DMS79 (cell line): ENCODE results near the gene GBP3.
"Not testable (repeated sequence)": the region's sequence is repeated elsewhere in the genome, so short reads cannot be mapped to it uniquely, and the experiment has no call there.

Experiments
- DNase-seq: peaks from one replicate; lab custom pipeline; 2025; lab: John Stamatoyannopoulos, UW

The GBP3 gene, protein sequence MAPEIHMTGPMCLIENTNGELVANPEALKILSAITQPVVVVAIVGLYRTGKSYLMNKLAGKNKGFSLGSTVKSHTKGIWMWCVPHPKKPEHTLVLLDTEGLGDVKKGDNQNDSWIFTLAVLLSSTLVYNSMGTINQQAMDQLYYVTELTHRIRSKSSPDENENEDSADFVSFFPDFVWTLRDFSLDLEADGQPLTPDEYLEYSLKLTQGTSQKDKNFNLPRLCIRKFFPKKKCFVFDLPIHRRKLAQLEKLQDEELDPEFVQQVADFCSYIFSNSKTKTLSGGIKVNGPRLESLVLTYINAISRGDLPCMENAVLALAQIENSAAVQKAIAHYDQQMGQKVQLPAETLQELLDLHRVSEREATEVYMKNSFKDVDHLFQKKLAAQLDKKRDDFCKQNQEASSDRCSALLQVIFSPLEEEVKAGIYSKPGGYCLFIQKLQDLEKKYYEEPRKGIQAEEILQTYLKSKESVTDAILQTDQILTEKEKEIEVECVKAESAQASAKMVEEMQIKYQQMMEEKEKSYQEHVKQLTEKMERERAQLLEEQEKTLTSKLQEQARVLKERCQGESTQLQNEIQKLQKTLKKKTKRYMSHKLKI

DNA sequence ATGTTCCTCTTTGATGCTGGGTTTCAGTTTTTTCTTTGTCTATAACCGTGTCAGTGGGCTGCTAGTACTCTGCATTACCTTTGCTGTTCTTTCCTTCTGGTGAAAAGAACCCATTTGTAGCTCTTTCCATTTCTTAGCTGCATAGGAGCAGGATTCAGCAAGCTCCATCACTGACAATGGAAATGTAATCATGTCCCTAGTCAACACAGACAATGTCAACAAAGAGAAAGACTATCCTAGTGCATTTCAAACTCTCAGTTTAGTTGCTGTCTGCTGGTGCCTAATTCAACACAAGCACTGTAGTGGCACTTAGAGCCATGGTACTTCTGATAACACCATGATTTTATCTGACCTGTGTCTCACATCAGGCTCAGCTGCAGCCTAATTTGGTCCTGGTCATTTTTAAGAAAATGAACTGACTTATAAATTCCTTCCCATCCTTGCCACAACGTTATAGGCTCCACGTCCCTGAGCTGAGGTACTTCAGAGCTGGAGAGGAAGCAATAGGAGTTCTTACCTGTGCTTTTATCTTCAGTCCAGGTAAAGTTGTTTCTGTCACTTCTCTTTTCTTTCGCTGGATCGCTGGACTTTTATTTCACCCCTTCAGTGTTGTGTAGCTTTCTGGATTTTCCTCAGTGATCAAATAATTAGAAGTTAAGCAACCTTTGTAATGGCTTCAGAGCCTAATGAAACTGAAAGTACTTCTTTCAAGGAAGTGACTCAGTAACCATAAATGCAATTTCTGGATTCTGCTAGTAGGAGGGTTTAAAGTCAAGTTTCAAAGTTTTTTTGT lies at the start of gene GBP3:
TSS of gene GBP3 (minus strand) at position 700 of the 793 bp plus-strand sequence. CDS start 2,145 bp downstream, outside the sequence.
- DNase-seq: peak; percentile 4

DNA sequence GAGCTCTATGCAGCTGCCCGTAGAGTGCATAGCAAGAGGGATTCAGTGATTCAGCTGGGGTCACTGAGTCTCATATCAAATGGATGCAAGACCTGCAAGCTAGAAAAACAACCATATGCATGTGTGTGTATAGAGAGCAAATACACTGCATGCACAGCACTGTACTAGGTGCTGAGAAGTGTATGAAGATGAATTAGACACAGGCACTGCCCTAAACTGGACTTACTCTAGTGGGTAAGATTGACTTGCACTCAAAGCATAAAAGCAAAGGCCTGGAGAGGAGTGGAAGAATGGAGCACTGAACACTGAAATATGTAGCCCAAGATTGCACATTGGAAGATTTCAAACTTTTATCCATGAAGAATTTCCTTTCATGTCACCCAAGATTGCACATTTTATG lies 47.8 kb upstream of the GBP3 start:
- DNase-seq: no peak

DNA sequence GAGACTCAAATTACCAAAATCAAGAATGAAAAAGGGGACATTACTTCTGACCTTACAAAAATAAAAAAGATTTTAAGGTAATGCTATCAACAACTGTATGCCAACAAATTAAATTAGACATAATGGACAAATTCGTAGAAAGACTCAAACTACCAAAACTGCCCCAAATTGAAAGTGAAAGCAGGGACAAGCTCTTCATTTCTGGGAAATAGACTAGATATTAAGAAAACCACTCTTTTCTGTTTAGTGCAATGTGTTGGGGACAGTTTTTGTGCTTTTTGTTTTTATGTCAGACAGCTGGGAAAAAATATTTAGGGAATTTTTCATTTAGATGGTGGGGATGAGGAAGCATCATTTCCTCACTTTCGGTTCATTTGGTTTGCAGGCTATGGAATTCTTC lies 47.3 kb upstream of the GBP3 start:
- DNase-seq: no peak

DNA sequence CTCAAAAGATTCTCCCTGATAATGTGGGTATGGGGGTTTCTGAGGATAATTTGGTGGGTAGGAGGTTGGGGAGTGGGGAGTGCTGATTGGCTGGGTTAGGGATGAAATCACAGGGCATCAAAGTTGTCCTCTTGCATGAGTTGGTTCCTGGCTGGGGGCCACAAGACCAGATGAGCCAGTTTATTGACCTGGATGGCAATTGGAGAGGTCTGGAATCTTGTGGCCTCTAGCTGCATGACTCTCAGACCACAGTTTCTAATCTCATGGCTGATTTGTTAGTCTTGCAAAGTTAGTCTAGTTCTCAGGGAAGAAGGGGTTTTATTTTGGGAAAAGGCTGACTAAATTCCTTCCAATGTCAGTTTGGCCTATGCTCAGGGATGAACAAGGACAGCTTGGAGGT lies 45.6 kb upstream of the GBP3 start:
- DNase-seq: no peak

DNA sequence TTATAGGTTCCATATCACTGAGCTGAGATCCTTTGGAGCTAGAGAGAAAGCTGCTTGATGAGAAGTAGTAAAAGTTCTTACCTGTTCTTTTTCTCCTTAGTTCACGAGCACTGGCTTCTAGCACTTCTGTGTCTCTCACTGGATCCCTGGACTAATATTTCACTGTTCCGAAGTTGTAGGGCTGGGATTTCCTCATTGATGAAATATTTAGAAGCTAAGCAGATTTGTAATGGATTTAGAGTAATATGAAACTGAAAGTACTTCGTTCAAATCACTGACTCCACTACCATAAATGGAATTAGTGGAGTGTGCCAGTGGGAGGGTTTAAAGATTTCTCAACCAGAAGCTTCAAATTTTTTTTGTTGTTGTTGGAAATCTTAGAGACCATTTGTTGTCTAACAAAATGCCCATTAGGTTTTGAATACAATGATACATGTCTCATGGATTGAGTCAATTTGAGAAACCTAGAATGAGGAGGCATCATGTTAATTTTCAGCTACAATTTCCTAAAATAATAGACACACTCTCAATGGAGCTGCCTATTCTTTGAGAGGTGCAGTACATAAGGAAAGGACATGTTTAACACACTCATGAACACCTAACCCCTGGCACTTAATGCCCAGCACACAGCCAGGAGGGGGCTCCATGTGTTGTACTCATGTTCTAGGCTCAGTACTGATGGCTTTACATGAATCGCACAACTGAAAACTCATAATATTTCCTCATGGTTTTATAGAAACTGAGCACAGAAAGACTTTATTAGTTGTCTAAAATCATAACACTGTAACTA lies 42.6 kb upstream of the GBP3 start, which contains the start of gene GBP1:
TSS of gene GBP1 (minus strand) at position 130 of the 790 bp plus-strand sequence. CDS start 1,974 bp downstream, outside the sequence.
- peak; percentile 18 for DNase-seq

DNA sequence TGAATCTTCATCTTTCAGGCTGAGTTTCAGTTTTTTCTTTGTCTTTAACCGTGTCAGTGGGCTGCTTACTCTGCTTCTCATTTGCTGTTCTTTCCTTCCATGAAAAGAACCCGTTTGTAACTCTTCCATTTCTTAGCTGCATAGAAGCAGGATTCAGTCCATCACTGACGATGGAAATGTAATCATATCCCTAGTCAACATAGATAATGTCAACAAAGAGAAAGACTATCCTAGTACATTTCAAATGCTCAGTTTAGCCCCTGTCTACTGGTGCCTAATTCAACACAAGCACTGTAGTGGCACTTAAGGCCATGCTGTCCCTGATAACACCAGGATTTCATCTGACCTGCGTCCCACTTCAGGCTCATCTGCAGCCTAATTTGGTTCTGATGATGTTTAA lies 42.0 kb upstream of the GBP3 start:
- DNase-seq: no peak

DNA sequence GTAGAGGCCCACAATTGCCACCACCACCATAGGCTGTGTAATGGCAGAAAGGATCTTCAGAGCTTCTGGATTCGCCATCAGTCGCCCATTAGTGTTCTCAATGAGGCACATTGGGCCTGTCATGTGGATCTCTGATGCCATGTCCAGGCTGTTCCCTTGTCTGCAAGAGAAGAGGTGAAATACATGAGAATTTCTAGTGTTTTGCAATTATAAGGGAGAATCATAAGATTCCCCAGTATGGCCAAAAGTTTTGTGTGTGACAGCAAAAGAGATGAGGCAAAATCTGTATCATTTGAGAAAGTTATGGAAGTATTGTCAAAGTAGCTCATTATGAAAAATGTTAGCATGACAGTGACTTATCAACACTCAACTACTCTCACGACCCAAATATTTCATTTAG lies 40.4 kb upstream of the GBP3 start:
- no peak for DNase-seq

DNA sequence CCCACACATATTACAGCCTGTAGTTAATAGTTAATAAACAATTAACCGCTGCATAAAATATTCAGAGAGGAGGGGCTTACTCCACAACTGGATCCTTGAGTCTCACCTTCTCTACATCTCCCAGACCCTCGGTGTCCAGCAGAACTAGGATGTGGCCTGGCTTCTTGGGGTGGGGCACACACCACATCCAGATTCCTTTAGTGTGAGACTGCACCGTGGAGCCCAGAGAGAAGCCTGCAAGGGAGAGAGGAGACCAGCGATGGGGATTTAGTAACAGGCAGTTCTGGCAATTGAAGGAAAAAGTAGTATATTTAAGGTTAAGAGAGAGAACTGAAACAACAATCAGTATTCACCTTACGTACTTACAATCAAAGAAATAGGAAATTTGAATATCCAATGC lies 37.4 kb upstream of the GBP3 start:
- no peak for DNase-seq

DNA sequence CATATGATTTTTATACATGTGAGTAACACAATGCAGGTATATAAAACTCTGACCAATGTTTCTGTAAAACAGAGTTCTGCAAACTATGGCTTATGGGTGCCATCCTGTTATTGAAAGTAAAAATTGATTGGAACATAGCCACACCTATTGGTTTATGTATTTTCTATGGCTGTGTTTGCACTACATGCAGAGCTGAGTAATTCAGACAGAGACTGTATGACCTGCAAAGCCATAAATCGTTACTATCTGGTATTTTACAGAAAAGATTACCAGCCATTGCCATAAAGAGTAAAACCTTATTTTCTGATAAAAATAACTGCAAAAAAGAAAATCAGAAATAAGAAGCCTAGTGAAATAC lies 29.3 kb upstream of the GBP3 start:
- DNase-seq: no peak

DNA sequence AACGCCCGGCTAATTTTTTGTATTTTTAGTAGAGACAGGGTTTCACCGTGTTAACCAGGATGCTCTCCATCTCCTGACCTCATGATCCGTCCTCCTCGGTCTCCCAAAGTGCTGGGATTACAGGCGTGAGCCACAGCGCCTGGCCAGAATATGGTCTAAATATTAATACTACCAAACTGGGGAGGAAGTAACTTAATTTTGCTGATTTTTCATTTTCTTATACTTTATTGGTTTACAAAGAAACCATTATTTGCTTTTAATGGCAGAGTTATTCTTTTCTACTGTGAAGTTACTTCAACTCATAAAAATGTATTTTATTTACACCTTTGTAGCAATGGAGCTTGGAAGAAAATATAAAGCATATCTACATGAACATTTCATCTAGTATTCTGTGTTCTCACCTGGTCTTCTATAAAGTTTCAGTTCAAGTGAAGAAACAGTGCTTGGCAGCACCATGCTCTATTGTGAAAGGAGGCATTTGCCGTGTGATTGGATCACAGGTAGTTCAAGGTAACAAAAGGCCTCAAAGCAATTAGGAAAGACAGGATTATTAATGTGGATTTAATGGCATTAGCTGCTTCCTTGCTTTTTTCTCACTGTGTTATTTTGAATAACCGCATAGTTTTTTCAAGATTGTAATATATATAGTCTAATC lies 28.8 kb upstream of the GBP3 start:
- DNase-seq: no peak

DNA sequence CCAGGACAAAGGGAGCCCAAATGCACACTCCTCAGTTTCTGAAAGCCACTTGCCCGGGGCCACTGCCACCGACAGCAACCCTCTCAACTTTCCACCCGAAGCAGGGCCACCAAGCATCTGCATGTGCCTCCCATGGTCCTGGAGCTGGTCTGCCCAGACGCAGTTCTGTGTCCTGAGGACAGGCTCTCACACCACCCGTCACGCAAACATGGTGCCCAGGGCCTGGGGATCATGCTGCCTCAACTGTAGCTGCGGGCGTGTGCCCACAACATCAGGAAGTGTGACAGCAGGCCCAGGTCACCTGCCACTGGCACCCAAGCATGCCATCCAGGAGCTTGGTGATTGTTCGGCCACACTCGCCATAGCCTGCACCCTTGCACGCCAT lies 28.0 kb upstream of the GBP3 start:
- DNase-seq: no peak

DNA sequence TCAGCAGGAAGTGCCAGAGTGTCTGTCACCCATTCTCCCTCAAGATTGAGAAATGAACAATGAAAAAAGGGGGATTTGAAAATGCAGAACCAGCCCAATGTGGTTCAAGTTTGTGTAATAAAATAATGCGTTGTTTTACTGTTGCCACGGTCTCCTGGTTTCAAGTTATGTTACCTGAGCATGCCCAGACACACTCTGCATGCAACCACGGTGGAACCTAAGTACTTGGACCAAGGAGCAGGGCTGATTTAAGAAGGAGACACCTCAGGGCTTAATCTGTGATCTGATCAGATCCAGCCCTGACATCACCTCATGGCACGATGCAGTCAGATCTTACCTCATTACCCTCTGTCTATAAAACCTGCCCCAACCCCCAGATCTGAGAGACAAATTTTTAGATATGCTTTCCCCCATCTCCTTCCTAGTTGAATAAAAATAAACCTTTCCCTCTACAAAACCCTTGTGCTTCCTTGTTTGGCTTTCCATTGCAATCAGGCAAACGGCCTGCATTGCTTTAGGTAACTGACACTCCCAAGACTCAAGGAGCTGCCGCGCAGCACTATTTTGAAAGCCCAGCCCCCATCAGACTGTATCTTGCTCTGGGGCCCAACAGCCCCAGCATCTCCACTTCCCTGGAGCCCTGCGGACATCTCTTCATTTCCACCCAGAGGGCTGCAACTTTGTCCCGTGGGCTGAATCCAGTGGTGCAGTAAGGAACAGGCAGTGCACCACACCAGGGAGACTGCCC lies 27.4 kb upstream of the GBP3 start:
- DNase-seq: peak; percentile 47

DNA sequence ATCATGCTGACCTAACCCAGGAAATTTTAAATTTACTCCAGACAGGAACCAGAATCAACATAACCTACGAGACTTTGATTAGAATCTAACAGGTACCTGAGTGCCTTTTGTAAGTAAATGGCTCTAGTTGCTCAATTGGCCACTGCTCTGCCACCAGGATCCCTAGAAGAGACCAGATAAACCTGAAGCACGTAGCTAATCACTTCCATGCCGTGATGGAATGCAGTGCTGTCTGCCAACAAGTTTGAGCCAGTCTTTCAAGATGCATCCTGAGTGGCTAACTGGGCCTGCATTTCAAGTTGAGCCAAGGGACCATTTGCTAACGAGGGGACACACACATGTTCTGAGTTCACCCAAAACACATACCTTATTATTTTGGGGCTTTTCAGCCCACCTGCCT lies 26.5 kb upstream of the GBP3 start:
- DNase-seq: not testable (repeated sequence)

DNA sequence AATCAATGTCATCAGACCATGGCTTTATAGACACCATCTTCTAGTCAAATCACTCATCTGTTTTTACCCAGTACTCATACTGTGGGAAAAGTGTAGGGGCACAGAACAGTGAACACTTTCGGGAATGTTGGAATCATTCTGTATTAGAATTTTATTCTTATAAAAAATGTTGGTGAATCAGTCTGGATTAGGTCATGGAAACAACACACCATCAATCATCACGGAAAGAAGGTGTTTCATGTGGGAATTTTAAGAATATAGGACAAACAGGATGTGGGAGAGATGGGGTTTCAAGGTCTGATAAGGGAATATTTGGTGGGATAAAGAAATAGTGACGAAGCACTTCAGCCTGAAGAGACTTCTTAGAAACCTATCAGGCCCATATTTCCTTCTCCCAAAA lies 25.1 kb upstream of the GBP3 start:
- no peak for DNase-seq

DNA sequence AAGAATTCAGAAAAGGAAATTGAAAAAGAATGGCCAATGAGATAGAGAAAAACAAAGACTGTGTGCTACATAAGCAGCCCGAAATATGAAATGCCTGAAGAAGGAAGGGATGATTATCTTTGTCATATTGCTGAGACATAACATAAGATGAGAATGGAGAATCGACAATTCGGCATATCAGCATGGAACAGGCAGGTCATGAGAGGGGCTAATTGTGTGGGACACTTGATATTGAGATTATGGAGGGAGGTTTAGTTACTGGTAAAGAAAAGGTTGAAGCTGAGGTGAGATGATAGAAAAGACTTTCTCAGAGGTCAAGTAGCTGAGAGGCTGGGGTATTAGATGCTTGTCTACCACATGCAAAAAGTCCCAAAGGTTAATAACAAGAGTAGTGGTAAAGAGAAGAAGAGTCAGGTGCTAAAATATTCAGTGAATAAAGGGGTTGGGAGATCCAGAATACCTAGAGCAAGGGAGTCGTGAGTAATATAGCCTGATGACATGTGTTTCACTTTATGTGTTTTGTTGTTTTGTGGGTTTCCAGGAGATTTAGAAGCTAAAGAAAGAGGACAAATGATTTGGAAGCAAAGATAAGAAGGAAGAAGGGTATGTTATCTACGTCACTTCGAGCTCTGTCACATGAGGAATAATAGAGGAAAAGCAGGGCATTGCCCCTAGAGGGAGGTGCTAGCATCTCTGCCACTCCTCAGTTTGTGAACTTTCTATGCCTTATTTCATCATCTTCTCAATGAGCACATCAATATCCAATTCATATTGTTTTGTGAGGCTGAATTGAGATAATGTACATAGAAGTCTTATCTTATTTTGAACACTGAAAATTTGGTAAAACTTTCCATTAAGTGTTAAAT lies 23.9 kb upstream of the GBP3 start:
- DNase-seq: not testable (repeated sequence)

DNA sequence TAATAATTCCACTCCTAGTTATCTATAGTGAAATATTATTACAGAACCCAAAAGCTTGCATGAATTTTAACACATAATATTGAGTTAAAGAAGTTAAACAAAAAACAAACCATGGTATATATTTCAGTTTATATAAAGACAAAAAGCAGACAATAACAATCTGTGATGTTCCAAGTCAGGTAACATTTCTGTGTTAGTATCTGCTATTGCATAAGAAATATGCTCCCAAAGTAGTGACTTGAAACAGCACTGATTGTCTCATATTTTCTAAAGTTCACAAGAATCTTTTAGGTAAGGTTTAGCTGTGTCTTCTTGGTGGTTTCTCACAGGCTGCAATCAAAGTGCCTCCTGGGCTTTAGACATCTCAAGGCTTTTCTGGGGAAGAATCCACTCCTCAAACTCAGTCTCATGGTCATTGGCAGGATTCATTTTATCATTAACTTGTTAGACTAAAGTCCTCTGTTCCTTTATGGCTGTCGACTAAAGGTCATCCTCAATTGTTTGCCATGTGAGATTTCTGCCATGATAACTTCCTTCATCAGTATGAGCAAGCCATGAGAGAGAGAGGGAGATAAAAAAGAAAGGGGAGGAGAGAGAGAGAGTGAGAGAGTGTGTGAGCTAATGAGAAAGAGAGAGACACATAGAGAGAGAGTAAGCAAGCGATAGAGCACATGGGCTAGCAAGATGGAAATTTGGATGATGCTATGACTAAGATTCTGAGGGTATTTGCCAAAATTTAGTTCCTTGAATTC lies 22.5 kb upstream of the GBP3 start:
- no peak for DNase-seq

DNA sequence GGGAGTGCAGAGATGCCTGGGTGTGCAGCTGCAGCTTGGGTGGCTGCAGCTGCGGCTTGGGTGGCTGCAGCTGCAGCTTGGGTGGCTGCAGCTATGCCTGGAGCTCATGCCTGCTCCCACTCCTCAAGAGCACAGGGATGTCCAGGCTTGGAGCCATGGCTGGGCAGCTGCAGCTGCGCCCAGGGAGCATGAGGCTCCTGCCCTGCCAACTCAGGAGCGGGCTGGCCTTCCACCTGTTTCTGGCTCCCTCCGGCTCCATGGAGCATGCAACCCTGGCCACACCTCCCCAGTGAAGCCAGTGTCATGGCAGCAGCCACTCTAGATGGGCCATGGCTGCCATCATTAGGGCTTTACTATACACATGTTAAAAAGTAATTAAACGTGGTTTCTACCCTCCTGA lies 21.3 kb upstream of the GBP3 start:
- no peak for DNase-seq

DNA sequence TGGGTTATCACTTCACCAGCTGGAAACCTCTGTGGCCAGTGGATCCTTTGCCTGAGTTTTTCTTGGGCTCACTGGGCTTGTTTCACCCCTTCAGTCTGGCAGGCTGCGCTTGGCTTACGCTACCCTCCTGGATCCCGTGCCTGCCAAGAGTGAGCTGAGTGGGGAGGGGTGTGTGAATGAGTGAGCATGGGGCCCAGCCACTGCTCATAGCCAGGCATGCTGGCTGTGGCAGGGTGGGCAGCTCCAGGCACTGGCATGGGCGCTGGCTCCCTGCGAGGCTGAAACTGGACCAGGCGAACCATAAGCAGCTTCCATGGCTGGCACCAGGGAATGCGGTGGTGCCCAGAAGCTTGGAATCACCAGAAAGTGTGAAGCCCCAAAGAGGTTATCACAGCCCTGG lies 19.8 kb upstream of the GBP3 start:
- no peak for DNase-seq

DNA sequence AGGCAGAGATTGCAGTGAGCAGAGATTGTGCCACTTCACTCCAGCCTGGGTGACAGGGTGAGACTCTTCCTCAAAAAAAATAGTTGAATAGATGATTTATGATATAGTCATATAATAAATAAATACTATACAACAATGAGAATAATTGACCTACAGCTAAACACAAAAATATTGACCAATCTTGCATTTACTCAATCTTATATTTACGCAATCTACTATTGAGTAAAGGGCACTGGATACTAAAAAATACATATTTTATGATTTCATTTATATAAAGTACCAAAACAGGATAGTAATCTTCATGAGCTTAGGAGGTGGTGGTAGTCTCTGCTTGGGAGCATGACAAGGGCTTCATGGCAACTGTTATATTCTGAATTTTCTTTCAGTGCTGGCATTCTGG lies 19.1 kb upstream of the GBP3 start:
- DNase-seq: no peak
